ENCODE data around the gene CATSPERD. TPM values are rescaled to one million over a fixed set of nuclear protein-coding genes. Genes with fewer than 3 reads are reported as not detected.

The CATSPERD gene
- total and polyA plus RNA-seq, 9 of the 15 experiments (the other 6 are each of a cell fraction or from before 2014, with no cell fraction given): not detected

DNA sequence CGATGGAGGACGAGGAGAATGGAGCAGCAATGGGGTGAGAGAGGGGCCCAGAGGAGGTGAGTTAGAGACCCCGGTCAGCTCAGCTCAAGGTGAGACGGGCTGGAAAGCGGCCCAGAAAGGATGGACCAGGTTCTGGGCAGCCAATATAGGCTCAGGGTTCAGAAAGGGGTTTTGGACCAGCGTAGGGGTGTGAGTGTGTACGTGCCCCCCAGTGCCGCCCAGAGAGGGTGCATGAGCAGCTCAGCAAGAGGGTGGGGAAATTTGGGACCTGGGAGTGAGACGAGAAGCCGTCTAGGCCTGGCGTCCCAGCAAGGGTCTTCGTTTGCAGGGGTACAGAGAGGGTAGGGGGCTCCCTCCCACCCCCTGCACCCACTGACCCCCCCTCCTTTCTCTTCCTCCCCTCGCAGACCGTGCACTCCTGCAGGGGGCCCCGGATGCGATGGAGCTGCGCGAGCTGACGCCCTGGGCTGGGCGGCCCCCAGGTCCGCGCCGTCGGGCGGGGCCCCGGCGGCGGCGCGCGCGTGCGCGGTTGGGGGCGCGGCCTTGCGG lies 107.0 kb downstream of the CATSPERD start:
- H3K4me3 ChIP-seq: peak overlapping the region; percentile 59

More for the DNA sequence above, 107.0 kb downstream of the CATSPERD start:
- TF ChIP-seq ZNF431 (CRISPR knock-in tag; IDR thresholded peaks at IDR 0.05): no peak
- peak; percentile 76; the same call in 1 of the 2 replicates for TF ChIP-seq ZBTB7A (IDR thresholded peaks at IDR 0.05; ENCODE audit: borderline replicate concordance, control insufficient read depth, low read depth, low read length)
- TF ChIP-seq HDAC1 (IDR thresholded peaks at IDR 0.05): no peak
- peak; percentile 7; the same call in 1 of the 2 replicates for TF ChIP-seq BCOR (IDR thresholded peaks at IDR 0.05)
- peak; percentile 78 for TF ChIP-seq NCOA6 (IDR thresholded peaks at IDR 0.05)
- 0 out of 2 replicates have a peak, but pooled peaks have one; percentile 69 for TF ChIP-seq ZNF197 (CRISPR knock-in tag; IDR thresholded peaks at IDR 0.05; ENCODE audit: low read depth)
- TF ChIP-seq KDM1A (IDR thresholded peaks at IDR 0.05): peak in 1 of 2 experiments; percentile 26; a peak in 2 of 4 replicates
- TF ChIP-seq, protein P1, sequence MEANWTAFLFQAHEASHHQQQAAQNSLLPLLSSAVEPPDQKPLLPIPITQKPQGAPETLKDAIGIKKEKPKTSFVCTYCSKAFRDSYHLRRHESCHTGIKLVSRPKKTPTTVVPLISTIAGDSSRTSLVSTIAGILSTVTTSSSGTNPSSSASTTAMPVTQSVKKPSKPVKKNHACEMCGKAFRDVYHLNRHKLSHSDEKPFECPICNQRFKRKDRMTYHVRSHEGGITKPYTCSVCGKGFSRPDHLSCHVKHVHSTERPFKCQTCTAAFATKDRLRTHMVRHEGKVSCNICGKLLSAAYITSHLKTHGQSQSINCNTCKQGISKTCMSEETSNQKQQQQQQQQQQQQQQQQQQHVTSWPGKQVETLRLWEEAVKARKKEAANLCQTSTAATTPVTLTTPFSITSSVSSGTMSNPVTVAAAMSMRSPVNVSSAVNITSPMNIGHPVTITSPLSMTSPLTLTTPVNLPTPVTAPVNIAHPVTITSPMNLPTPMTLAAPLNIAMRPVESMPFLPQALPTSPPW (CRISPR knock-in tag; IDR thresholded peaks at IDR 0.05): peak; percentile 69
- Histone ChIP-seq H3K4me1 (replicated peaks in 1 of 2; ENCODE audit: control insufficient read depth in 2 of 2, insufficient read depth in 2 of 2, low read length in 2 of 2) (peaks cover 6 to 70% of the 10 kb centered on the region in 2 experiments; a peak in 4 of 5 replicates), H3K36me3 (ENCODE audit: control insufficient read depth, insufficient read depth, low read length) (no peaks in the 10 kb centered on the region), H2AFZ (ENCODE audit: low read depth, low read length) (peak overlapping the region; percentile 59), H3K9me1 (ENCODE audit: control insufficient read depth, insufficient read depth, low read length) (peaks cover 3% of the 10 kb centered on the region), H3K27ac (ENCODE audit: extremely low read depth, low read depth, low read length) (peak overlapping the region; percentile 96), H3K27me3 (ENCODE audit: control insufficient read depth in 2 of 2, insufficient read depth in 2 of 2, low read length in 2 of 2) (no peaks in the 10 kb centered on the region; a peak in 1 of 5 replicates), H3K4me2 (ENCODE audit: insufficient read depth, low read length) (peak overlapping the region; percentile 98), H3K9ac (ENCODE audit: insufficient read depth in 1 of 2, low read depth in 2 of 2, low read length in 2 of 2) (peak overlapping the region; percentile 93 to 97; a peak in 3 of 4 replicates), H3K9me3 (replicated peaks; ENCODE audit: control insufficient read depth, insufficient read depth, low read depth, low read length) (no peaks in the 10 kb centered on the region), H4K20me1 (replicated peaks; ENCODE audit: control insufficient read depth, insufficient read depth, low read length) (no peaks in the 10 kb centered on the region; the same call in 1 of the 2 replicates), H3K79me2 (ENCODE audit: control insufficient read depth, insufficient read depth, low read length) (peaks cover 4% of the 10 kb centered on the region; the same call in 1 of the 3 replicates)
- intact Hi-C loops (cut with micrococcal nuclease) (no loop called here), in situ Hi-C loops (cut with MboI) (no loop called here)
- DNase-seq (ENCODE audit: extremely low read depth in 1 of 4, low spot score in 3 of 4) (no peak), ATAC-seq (no peak), FAIRE-seq (no peak)
- ChIA-PET POLR2A (interaction anchor here (0.6 to 2.2 kb wide), 23 partner anchors 8 to 788 kb away, joined by 3 to 16 read pairs (median 4); partner anchors contain the start of genes CATSPERD, DUS3L, FUT3 and FUT6), CTCF (ENCODE audit: low intra/inter-chr PET ratio) (no interaction called here)
- WGBS (ENCODE audit: insufficient coverage, low coverage, missing lambda C conversion rate): 25% methylated on average over 29 of the region's 37 CpGs
- no TSS peak for BruUV-seq (replicated peaks)

Data from K562 (cell line).